HG03342 (cell line): ENCODE measurements around the gene MYO5A.
"Not testable (repeated sequence)": the region's sequence is repeated elsewhere in the genome, so short reads cannot be mapped to it uniquely, and the experiment has no call there.

Experiments
- ATAC-seq: cut with Tn5 transposase; IDR thresholded peaks from one replicate; pipeline ENCODE4 v1.9.1; 2021; ENCODE audit warnings: mild to moderate bottlenecking, moderate library complexity; ENCODE audit not compliant: unreplicated experiment

MYO5A gene

DNA sequence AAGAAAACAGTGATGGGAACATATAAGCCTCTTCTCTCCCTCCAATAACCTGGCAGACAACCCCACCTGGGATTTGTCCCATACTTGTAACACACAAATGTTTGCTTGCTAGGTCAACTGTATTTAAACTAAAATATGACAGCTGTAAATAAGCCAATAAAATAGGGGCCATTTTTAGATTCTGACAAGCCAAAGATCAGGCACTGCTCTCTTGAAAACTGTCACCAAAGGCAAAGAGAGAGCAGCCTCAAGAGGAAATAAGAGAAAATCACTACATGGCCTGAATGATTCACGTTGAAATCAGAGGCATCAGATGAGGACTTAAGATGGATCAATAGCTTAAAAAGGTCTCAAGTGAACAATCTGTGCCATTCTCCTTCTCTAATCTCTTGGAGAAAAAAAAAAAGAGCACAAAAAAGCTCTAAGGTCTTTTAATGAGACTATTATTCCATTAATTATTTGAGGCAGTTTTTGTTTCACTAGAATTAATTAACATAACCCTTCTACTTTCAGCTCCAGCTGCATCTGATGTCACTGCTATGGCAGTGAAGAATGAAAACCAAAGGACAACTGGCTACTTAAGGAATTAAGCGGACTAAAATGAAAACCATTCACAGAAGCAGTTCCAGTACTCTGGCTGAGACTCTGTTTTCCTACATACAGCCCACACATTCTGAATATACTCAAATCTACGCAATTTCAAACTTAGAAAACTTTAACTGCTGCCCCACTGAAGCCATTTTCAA lies 19.0 kb downstream of the MYO5A start:
- no peak for ATAC-seq

DNA sequence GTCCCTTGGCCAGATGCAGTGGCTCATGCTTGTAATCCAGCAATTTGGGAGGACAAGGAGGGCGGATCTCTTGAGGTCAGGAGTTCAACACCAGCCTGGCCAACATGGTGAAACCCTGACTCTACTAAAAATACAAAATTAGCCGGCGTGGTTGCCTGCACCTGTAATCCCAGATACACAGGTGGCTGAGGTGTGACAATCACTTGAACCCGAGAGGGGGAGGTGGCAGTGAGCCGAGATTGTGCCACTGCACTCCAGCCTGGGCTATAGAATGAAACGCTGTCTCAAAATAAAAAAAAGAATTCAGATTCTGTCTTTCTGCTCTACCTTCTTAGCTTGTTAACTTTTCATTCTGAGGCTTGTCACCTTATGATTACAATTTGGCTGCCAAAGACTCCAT lies 22.1 kb downstream of the MYO5A start:
- ATAC-seq = no peak

DNA sequence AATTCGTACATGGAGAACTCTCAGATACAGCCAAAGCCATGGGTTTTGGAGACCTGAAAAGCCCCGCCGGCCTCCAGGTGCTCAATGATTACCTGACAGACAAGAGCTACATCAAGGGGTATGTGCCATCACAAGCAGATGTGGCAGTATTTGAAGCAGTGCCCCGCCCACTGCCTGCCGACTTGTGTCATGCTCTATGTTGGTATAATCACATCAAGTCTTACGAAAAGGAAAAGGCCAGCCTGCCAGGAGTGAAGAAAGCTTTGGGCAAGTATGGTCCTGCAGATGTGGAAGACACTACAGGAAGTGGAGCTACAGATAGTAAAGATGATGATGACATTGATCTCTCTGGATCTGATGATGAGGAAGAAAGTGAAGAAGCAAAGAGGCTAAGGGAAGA lies 23.5 kb downstream of the MYO5A start:
- no peak for ATAC-seq

- peak; percentile 68 for ATAC-seq
Measured at GRCh38 chr15:52503788-52504496, 24.7 kb downstream of the MYO5A start.

- ATAC-seq = no peak
Measured at GRCh38 chr15:52502608-52503007, 26.1 kb downstream of the MYO5A start.

- ATAC-seq = no peak
Measured at GRCh38 chr15:52499506-52499905, 29.2 kb downstream of the MYO5A start.

- no peak for ATAC-seq
Measured at GRCh38 chr15:52498706-52499105, 30.0 kb downstream of the MYO5A start.

- no peak for ATAC-seq
Measured at GRCh38 chr15:52496776-52497470, 31.8 kb downstream of the MYO5A start.

DNA sequence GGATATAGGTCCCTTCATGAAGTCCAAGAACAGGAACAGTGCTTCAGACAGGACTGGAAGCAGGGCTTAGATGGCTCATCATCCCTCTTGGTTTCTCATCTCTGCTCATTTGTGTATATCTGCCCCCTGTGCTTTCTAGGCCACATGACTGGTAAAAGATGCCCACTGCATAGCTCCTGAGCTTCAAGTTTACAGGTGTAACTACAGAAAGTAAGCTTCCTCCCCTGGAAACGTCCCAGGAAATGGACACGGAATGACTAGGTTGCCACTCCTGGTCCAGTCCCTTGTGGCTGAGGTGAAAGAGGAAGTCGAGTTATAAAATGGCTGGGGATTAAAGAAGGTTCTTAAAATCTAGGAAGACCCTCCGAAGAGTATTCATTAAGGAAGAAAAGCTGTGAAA lies 32.5 kb downstream of the MYO5A start:
- no peak for ATAC-seq

DNA sequence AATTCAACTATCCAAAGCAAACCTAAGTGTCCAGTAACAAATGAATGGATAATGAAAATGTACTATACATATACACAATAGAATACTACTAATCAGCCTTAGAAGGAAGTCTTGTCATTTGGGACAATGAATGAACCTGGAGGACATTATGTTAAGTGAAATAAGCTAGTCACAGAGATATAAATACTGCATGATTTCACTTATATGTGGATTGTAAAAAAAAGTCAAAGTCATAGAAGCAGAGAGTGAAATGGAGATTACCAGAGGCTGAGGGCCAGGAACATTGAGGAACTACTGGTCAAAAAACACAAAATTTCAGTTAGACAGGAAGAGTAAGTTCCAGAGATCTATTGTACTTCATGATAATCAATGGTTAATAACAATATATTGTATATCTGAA lies 33.6 kb downstream of the MYO5A start:
- no peak for ATAC-seq

DNA sequence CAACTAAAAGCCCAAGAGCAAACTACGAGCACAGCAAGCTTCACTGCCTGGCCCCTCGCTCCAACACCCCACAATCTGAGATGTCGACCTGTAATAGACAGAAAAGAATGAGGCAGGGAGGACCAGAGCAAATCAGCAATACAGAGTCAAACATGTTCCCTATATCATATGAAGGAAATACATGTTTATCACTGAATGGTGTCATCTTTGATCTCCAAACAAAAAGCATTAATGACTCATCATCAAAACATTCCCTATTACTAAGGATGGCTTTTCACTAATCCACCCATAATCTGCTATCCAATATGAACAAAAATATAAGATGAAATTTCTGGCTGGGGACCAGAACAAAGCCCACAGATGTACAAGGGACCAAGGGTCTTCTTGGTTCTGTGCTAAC lies 34.7 kb downstream of the MYO5A start:
- ATAC-seq = no peak

GRCh38 chr15:52492132-52492531 lies 36.5 kb downstream of the MYO5A start:
- ATAC-seq = no peak

DNA sequence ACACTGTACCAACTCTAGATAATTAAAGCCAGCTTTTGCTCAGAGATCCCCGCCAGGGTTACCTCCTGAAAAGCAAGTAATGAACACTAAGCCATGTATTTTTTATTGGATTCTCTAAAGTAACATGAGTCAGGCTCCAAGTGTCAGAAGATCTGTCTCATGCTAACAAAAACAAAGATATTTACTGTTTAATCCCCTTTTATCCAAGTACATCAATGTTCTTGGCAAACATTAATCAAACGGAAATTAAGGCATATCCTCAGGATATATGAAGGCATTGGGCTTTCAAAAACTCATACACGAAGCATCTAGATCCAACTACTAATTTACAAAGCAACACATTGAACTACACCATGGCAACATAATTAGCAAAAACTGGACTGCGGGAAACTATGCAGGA lies 37.2 kb downstream of the MYO5A start:
- ATAC-seq = no peak

DNA sequence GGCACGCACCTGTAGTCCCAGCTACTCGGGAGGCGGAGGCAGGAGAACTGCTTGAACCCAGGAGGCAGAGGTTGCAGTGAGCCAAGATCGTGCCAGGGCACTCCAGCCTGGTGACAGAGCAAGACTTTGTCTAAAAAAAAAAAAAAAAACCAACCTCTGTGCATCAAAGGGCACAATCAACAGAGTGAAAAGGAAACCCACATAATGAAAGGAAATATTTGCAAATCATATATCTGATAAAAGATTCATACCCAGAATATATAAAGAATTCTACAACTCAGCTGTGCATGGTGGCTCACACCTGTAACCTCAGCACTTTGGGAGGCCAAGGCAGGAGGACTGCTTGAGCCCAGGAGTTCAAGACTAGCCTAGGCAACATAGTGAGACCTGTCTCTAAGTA lies 39.2 kb downstream of the MYO5A start:
- not testable (repeated sequence) for ATAC-seq

GRCh38 chr15:52488830-52489229 lies 39.9 kb downstream of the MYO5A start:
- ATAC-seq = no peak

GRCh38 chr15:52486003-52486996 lies 42.4 kb downstream of the MYO5A start:
- ATAC-seq = no peak

- no peak for ATAC-seq
Measured at GRCh38 chr15:52485290-52485689, 43.4 kb downstream of the MYO5A start.

GRCh38 chr15:52483707-52484106 lies 45.0 kb downstream of the MYO5A start:
- ATAC-seq = no peak

DNA sequence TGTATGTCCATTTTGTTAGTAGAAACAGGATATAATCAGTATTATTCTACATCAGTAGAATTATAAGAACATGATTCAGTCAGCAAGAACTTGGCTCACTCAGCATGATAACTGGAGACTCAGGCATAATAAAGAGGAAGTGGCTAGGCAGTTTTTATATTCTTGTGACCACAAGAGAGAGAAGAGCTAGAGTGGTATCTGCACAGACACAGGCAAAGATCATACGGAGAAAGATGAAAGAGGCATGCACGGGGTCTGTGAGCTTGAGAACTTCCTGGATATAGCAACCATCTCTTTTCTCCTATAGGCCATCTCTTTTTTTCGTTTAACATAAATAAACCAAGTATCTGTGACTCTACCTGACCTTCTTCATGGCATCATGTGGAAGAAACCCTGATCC lies 46.8 kb downstream of the MYO5A start:
- ATAC-seq = peak; percentile 99

DNA sequence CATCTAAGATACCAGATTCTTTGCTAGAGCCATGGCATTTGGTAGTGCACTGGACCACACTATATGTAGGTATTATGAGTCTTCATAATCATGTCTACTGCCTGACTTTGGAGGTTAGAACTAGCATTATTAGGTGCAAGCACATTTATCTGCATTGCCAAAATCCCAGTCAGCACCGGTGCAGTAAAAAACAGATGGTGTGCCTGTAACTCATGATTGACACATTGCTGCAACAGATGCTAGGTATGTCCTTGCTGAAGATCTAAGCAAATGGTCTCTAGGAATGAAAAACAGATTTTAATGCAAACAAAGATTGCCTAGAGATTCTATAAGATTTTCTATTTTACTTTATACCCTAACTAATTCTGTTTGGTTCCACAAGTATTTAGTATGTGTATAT lies 47.7 kb downstream of the MYO5A start:
- no peak for ATAC-seq

DNA sequence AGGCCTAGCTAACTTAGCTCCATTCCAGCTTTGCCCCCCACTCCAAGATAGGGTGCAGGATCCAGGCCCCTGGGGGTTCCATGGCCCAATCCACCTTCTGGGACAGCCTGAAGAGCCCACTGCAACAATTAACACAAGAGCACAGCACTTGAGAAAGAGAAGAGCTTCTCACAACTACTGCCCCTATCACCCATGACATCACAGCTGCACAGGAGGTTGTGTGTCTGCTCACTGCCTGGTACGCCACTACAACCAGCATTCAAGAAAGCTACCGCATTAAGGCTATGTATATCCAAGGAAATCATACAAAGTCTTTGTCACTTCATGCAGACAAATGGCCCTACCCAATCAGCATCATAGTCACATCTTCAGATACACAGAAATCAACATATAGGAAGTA lies 62.0 kb downstream of the MYO5A start:
- no peak for ATAC-seq
